ENCODE data around the gene NCKAP5.

Gene NCKAP5

GRCh38 chr2:133012847-133013734, 555.2 kb downstream of the NCKAP5 start:
- ChIA-PET CTCF (interaction anchor here (1.0 kb wide), 1 partner anchor 34 kb away, joined by 3 read pairs; no protein-coding TSS in a partner anchor), POLR2A (no interaction called here)
- TF ChIP-seq, protein P1, sequence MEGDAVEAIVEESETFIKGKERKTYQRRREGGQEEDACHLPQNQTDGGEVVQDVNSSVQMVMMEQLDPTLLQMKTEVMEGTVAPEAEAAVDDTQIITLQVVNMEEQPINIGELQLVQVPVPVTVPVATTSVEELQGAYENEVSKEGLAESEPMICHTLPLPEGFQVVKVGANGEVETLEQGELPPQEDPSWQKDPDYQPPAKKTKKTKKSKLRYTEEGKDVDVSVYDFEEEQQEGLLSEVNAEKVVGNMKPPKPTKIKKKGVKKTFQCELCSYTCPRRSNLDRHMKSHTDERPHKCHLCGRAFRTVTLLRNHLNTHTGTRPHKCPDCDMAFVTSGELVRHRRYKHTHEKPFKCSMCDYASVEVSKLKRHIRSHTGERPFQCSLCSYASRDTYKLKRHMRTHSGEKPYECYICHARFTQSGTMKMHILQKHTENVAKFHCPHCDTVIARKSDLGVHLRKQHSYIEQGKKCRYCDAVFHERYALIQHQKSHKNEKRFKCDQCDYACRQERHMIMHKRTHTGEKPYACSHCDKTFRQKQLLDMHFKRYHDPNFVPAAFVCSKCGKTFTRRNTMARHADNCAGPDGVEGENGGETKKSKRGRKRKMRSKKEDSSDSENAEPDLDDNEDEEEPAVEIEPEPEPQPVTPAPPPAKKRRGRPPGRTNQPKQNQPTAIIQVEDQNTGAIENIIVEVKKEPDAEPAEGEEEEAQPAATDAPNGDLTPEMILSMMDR (IDR thresholded peaks at IDR 0.05; ENCODE audit: control extremely low read depth, extremely low read depth, low read depth, missing control alignments): no peak
- DNase-seq (ENCODE audit: extremely low spot score): no peak

- DNase-seq (ENCODE audit: extremely low spot score): no peak
- TF ChIP-seq, protein P1 (IDR thresholded peaks at IDR 0.05; ENCODE audit: control extremely low read depth, extremely low read depth, low read depth, missing control alignments): no peak
- ChIA-PET POLR2A (no interaction called here), CTCF (no interaction called here)
These were observed 563.6 kb downstream of the NCKAP5 start for GRCh38 chr2:133004623-133005022.

DNA sequence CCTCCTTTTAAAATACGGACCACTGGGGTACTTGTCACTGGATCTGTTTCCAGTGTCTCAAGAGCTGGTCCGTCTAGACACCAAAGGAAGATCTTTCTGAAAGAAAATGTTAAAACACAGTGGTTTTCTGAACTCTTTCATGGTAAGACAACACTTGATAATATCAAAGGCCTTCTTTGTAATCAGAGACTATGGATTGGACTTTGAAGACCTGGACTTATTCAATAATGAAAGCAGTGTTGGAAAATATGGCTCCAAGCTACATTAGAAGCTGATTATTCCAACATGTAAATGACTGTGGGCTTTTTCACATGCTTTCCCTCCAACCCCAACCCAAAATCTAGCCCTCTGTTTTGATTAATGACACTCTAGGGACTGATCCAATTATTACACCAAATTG, 568.8 kb downstream of the NCKAP5 start:
- TF ChIP-seq, protein P1 (IDR thresholded peaks at IDR 0.05; ENCODE audit: control extremely low read depth, extremely low read depth, low read depth, missing control alignments): no peak
- ChIA-PET CTCF (no interaction called here), POLR2A (no interaction called here)
- DNase-seq (ENCODE audit: extremely low spot score): no peak

DNA sequence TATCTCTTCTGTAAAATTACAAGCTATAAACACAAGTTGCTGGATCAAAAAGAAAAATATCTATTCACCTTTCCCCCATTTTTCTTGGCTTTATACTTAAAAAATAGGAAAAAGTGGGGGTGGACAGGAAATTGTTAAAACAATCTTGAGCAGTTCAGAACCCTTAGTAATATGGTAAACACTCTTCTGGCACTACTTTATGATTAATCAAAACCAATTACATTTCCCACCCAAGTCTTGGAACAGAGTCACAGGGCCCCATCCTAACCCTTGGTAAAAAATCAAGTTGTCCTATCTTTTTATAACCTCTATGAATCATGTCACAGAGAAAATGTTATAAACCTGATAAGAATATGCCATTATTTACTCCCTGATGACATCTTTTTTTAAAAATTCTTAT, 570.0 kb downstream of the NCKAP5 start:
- CTCF ChIA-PET: interaction anchor here (1.0 kb wide), 1 partner anchor 62 kb away, joined by 3 read pairs; no protein-coding TSS in a partner anchor

GRCh38 chr2:132991471-132992045, 576.7 kb downstream of the NCKAP5 start:
- ChIA-PET CTCF (interaction anchor here (1.6 kb wide), 1 partner anchor 55 kb away, joined by 4 read pairs; no protein-coding TSS in a partner anchor), POLR2A (no interaction called here)
- DNase-seq (ENCODE audit: extremely low spot score): no peak
- TF ChIP-seq, protein P1 (IDR thresholded peaks at IDR 0.05; ENCODE audit: control extremely low read depth, extremely low read depth, low read depth, missing control alignments): no peak

More for the DNA sequence above, 570.0 kb downstream of the NCKAP5 start:
- DNase-seq (ENCODE audit: extremely low spot score): no peak
- TF ChIP-seq, protein P1 (IDR thresholded peaks at IDR 0.05; ENCODE audit: control extremely low read depth, extremely low read depth, low read depth, missing control alignments): no peak
- POLR2A ChIA-PET: no interaction called here

DNA sequence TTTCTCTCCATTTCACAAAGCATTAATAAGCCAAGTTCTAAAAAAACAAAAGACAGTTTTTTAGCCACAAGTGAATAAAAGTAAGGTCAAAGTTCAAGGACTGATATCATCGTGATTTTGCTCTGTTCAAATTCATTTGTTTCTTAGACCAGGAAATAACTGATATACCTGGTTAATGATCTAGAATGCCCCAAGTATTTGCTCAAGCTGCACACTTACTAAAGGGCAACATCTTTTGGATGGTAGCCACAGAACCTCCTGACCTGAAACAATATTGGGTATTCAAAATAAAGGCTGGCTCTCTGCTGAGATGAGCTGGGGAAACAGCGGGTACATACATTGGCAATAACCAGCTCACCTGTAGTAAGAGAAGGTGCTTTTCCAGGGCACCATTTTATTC, 583.5 kb downstream of the NCKAP5 start:
- TF ChIP-seq, protein P1 (IDR thresholded peaks at IDR 0.05; ENCODE audit: control extremely low read depth, extremely low read depth, low read depth, missing control alignments): no peak
- ChIA-PET POLR2A (no interaction called here), CTCF (interaction anchor here (1.2 to 1.6 kb wide), 2 partner anchors 14 to 21 kb away, joined by 3 to 4 read pairs; no protein-coding TSS in a partner anchor)
- DNase-seq (ENCODE audit: extremely low spot score): no peak
